GM19395 (cell line): ENCODE results near the gene HIGD2A.
"Not testable (repeated sequence)": the region's sequence is repeated elsewhere in the genome, so short reads cannot be mapped to it uniquely, and the experiment has no call there.

Experiments
- ATAC-seq: cut with Tn5 transposase; IDR thresholded peaks from one replicate; pipeline ENCODE4 v1.9.1; 2021; ENCODE audit warnings: mild to moderate bottlenecking, moderate library complexity; ENCODE audit not compliant: unreplicated experiment

The HIGD2A gene

DNA sequence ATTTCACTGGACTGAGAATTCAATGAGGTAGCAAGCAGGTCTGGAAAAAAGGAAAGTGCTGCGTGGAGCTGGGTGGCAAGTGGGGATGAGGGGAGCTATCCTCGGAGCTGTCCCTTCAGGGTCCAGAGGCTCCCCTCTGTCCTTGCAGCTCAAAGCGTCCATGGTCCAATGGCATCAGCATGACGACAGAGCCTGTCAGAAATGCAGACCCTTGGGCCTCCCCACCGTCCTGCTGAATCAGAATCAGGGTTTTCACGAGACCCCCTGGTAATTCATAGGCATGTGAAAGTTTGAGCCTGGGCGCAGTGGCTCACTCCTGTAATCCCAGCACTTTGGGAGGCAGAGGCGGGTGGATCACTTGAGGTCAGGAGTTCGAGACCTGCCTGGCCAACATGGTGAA lies 5.5 kb downstream of the HIGD2A start:
- ATAC-seq, result no peak

DNA sequence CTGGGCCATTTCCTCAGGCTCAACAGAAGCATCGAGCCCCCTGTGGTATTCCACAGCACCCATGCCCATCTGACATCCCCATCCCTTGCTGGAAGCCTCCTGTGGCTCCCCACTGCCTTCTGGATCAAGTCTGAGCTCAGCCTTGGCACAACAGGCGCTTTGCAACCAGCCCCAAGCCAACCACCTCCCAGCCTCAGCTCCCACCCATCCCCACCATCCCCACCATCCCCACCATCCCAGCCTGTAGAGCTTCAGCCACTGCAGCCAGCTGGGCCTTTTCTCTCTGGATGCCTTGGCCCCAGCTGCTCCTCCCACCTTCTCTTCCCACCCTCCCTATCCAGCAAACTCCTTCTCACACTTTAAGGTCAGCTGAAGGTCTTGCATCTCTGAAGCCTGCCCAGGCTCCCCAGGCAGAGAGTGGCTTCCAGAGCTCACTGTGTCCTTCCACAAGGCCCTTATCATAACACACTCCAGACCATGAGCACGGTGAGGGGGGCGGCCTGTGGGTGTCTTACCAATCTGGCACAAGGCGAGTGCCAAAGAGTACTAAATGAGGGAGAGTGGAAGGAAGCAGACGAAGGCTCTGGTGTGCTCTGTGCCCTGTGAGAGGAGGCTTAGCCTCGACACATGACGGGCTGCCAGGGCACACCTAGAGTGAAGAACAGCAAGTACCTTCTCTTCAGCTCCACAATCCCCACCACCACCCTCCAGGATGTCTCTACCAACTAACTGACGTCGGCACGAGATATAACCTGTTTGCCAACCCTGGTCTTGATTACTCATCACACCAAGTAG lies 6.5 kb downstream of the HIGD2A start:
- ATAC-seq, result no peak

DNA sequence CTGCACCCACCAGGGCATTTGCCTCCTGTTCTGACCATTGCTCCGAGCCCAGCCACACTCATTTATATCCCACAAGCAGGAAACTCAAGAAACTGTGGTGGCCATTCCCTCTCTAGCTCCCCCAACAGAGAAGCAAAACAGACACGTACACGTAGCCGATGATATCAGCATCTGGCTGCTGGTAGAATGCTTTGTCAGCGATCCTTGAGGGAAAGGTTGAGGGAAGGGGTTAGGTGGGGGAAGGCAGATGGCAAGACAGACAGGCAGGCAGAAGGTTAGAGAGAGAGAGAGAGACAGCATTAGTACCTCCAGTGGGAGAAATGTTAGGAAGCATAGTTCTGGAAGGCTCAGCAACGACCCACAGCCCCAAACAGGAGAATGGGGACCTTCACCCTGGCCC lies 7.8 kb downstream of the HIGD2A start:
- ATAC-seq, result no peak

DNA sequence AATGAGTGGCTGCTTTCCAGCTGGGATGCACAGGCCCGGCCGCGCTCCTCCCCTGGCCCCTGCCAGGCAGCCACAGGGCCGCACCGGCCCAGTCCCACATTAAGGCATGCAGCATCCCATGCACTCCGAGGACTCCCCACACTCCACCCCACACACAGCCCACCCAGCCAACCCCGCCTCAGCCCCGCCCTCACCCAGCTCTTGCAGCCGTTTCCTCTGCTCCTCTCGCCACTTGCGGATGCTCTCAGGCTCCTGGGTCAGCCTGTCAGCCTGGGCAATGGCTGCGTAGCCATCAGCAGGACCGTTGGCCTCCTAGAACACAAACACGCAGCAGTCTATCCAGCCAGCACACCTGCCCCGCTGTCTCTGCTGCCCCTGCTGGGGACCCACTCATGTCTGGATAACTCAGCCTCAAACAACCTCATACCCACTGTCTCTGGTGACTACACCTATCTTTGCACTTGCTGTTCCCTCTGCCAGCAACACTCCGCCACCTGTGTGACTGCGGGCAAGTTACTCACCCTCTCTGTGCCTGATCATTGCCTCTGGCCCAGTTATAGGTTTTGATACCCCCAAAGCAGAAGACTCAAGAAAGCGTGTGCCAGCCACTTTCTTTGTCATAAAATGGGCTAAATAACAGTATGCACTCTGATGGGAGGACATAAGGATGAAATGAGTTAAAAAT lies 9.3 kb downstream of the HIGD2A start:
- ATAC-seq, result no peak

DNA sequence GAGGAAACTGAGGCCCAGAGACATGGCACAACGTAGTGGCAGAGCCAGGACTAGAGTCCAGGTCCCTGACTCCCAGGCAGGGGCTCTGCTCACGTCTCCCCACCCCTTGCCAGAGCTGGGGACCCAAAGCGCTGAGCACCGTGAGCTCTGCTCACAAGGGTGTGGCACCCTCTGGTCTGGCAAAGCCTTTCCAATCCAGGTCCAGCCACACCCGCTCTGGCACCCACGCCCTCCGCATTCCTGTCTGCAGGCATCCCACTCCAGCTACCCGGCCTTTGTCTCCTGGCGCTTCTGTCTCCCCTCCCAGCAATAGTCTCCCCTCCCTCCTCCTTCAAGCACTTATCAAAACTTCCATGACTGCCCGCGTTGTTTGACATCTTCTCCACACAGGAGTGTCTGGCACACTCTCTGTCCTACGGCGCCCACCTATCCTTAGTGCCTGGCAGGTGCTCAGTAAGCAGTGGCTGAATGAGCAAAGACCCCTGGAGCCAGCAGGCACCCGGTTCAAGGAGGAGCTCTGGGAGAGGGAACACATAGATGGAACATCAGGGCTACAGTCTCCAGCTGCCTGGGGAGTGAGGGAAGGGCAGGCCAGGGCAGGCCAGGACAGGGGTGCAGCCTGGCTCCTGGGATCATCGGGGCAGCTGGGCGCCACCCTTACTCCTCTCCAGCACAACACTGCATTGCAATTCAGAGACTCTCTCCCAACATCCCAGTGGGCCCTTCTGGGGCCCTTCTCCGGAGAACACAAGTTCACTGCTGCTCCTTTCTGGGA lies 12.0 kb downstream of the HIGD2A start:
- ATAC-seq, result no peak

DNA sequence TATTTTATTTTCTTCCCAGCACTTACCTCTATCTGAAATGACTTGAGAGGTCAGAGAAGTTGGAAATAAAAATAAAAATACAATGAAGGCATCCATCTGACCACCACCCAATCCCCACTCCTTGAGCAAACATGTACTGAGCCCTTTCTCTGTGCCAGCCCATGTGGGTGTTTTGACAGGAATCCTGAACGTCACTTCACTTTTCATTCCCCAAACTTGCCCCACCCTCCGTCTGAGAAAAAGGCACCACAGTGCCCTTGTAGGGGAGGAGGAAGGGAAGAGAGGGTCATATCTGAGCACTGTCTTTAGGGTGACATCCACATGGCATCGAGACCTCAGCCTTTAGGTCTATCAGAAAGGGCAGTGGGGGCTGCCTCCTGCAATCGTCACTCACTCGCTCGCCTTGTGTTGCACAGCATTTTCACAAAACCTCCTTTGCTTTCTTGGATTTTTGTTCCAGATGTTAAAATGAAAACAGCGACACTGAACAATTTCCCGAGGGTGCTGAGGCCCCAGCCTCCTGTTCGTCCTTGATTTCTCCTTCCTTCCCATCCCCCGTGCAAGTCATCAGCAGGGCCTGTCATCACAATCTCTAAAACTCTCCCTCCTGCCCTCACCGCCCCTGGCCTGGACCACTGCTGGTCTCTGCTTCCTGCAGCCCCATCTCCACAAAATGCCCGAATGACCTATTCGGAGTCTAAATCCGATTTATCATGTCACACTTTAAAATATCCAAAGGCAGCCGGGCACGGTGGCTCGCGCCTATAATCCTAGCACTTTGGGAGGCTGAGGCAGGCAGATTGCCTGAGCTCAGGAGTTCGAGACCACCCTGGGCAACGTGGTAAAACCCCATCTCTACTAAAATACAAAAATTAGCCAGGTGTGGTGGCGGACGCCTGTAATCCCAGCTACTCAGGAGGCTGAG lies 13.0 kb downstream of the HIGD2A start:
- no peak for ATAC-seq

DNA sequence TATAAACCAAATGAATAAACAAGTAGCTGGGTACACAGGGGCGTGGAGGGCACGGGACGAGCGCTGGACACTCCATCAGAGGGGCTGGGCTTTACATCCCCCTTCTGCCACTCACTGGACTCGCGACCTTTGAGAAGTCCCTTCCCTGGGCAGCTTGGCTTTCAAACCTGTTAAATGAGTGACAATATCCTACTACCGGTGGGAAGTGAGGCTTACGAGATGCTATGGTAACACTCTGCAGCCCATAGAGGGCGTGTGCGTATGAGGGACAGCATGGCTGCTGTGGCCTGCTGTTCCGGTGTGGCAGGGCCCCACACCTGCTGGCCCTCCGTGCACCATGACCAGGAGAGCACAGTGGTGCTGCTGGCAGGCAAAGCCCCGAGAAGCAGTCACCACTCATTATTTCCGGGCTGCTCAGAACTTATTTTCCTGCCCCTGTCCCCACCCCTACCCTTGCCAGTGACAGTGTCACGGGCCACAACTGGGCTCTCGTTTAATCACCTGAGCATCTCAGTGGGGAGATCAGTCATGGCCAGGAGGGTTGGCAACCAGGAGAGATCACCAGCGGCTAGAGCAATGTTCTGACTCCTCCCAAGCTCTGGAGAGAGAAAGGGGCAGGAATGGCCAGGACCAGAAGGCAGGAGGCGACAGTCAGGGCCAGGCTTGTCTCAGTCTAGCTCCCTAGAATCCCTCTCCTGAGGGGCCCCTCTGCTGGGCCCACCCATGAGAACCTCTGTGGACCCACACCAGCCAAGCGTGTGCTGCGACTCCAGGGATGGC lies 17.3 kb downstream of the HIGD2A start:
- no peak for ATAC-seq

DNA sequence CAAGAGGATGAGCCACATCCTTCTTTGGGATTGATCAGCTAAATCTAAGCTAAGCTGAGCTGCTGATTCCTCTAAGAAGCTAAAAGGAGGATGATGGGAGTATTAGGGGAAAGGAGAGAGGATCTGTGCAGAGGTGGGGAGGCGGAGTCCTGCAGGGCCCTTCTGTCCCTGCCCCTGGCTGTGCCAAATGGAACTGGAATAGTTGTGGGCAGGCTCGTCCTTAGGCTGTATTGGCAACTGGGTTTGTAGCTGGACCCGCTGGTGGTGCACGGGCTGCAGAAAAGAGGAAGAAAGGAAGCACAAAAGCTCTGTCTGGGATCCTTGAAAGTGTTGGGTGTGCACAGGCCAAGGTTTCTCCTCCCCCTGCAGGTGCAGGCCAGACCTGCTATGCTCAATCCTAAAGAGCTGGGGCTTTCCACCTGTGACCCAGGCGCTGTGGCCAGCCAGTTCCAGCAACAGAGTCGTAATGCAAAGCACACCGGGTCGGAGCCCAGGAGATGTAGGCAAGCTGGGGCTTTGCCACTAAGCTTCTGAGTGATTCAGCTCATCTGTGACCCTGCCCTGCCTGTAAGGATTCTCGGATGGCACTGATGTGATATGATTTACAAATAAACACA lies 18.0 kb downstream of the HIGD2A start:
- ATAC-seq, result no peak

DNA sequence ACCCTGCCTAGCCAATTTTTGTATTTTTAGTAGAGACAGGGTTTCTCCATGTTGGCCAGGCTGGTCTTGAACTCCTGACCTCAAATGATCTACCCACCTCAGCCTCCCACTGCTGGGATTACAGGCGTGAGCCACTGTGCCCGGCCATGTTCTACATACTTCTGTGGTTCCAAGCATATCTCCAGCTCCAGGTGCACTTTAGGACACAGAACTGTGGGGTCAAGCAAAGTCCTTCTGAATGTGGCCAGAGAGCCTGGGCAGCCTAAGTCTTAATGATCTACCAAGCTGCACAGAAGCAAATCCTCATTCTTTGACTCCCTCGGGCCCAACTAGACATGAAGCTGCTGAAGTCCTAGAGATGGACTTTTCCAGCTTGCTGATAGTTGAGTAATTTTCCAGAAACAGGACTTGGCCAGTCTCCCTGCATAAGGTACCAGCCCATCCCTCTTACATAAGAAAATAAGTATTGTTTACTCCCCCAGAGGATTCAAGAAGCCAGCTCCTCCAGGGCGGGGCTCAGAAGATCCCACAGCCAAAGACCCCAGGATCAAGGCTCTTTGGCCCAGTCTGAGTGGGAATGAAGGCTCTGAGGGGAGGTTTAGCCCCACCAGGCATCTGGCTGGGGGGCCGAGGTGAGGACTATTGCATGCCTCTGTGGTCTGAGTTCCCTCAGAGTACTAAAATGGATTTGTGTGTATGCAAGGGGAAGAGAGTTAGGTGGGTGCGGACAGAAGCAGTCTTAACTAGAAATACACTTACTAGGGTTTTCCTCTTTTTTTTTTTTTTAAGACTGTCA lies 19.1 kb downstream of the HIGD2A start:
- ATAC-seq, result no peak

DNA sequence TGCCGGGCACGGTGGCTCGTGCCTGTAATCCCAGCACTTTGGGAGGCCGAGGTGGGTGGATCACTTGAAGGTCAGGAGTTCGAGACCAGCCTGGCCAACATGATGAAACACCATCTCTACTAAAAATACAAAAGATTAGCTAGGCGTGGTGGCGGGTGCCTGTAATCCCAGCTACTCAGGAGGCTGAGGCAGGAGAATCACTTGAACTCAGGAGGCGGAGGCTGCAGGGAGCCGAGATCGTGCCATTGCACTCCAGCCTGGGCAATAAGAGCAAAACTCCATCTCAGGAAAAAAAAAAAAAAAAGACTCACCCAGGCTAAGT lies 19.7 kb downstream of the HIGD2A start:
- ATAC-seq, result not testable (repeated sequence)

DNA sequence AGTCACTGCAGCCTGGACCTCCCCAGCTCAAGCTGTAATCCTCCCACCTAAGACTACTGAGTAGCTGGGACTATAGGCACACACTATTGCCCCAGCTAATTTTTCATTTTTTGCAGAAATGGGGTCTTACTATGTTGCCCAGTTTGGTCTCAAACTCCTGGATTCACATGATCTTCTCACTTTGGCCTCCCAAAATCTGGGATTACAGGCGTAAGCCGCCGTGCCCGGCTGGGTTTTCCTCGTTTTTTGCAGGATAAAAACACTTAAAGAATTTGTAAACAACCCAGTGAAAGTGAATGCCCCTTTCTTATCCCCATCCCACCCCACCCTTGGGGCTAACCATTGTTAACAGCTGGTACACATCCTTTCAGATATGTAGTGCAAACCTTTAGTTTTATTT lies 20.0 kb downstream of the HIGD2A start:
- ATAC-seq, result no peak

DNA sequence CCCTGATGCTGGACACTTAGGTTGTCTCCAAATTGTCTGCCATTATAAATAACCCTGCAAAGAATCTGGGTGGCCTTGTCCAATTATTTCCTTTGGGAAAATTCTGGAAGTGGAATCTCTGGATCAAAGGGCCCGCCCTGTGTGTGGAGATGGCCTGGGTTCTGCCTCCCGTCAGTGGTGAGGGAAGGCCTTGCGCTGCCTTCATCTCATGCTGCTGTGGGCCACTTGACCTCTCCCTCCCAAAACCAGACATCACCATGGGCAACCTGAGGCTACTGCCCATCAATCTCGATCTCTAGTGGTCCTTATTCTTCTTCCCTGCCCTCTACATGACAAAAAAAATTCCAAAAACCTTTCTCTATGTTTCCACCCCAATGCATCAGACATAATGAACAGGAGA lies 21.2 kb downstream of the HIGD2A start:
- no peak for ATAC-seq

DNA sequence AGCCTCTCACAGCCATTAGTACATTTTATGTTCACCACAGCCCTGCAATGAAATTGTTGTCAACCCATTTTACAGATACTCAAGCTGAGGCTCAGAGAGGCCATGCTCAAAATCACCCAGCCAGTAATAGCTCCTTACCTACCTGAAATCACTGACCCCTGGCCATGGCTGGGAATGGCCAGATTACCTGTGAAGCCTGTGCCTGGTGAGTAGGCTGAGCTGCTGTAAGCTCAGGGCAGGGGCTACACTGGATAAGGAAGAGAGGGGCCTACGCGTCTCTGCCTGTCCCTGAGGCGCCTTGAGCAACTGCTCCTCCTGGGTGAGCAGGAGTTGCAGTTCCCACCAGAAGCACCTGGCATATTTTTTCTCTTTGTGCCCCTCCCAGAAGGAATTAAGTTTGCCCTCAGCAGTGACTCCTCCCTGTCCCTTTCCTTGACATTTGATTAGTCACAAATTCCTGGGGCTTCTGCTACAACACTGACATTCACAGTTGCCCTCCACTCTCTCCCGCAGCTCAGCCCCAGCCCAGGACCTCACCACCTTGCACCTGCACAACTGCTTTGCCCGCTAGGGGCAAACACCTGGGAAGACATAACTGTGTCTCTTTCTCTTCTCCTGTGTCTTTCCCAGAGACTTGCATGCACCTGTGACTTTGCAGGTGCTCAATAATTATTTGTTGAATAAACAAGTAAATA lies 22.1 kb downstream of the HIGD2A start:
- no peak for ATAC-seq

DNA sequence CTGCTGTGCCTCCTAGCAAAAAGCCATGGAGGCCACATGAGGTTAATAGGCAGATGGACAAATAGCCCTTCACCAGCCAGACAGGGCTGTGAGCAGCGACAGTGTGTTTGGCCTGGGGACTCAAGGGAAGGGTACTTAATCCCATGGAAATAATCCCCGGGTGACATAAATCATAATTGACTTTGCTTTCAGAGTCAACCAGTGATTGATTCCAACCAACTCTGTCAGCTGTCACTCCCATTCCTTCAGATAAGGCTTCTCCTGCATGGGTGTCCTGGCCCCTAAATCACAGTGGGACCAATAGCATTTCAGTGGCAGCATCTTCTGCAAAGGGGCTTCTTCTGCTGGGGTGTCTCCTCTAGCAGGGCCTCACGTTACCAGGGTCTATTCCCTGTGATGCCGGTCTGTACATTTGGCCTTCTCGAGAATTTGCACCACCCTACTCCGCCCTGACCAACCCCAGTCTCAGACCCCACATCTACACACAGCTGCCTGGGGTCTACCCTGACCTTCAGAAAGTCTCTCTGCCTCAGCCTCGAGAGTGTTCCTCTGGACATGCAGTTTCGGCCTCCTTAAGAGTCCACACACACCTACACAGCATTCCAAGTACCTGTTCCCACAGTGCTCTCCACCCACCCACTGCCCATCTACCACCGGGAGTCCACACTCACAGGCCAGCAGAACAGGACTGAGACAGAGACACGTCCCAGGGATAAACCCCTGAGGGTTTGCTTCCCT lies 24.1 kb downstream of the HIGD2A start:
- no peak for ATAC-seq

DNA sequence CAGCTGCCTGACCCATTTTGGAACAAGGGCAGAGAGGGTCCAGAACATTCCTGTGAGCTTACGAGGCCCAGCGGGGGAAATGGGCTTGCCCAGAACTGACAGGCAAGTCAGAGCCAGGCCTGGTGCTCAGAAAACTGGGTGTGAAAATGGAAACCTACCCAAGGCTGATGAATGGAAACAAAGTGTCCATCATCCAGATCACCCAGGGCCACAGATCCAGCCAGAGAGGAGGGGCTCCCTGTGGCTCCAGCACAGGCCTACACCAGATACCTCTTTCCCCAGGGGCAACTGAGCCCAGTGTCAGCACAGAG lies 24.7 kb downstream of the HIGD2A start:
- no peak for ATAC-seq

DNA sequence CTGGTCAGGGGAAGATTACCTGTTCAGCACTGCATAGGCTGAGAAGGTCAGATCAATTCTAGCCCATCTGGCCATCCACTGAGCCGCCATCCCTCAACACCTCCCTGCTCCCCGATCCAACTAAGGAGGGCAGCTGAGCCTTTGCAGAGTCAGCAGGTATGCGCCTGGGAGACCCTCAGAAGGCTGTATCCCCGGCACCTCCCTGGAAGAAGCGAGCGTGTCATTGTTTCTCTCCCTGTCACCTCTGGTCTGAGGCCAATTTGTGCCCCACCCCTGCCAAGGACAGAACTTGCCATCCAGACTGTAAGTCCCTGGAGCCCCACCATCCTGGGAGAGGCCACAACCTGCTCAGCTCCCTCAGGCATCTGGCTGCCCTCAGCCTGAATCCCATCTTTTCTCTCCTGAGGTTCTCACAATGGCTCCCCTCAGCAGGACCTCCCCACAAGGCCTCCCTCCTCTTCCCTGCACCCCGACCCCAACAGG lies 25.2 kb downstream of the HIGD2A start:
- ATAC-seq, result no peak

DNA sequence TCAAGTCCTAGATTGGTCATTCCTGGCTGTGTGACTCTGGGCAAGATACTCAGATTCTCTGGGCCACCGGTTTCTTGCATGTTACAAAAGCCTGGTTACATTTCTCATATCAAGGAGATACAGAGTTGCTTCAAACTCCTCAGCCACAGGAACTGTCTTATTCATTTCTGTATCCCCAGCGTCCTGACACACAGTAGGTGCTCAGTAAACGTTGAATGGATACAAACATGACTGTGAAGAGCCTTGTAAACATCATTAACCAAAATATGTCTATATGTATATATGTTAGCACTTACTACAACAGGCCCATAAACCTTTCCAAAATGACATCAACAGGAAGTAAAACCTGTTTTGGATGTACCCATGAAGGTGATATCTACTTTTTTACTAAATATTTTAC lies 26.2 kb downstream of the HIGD2A start:
- no peak for ATAC-seq
